Stimulated activated CD8-positive, alpha-beta memory T cell treated with anti-CD3 and anti-CD28 coated beads, Interleukin-7, amount 100 ng/mL, for 48 hours (primary cell): ENCODE results near the gene PDZRN3.

Experiments used
- DNase-seq, 2 donors: peaks; one replicate each; pipeline ENCODE4 v3.0.0-alpha.2; 2020; ENCODE audit warnings: low read depth in 1 of 2; ENCODE audit errors: extremely low read depth in 1 of 2

The PDZRN3 gene

DNA sequence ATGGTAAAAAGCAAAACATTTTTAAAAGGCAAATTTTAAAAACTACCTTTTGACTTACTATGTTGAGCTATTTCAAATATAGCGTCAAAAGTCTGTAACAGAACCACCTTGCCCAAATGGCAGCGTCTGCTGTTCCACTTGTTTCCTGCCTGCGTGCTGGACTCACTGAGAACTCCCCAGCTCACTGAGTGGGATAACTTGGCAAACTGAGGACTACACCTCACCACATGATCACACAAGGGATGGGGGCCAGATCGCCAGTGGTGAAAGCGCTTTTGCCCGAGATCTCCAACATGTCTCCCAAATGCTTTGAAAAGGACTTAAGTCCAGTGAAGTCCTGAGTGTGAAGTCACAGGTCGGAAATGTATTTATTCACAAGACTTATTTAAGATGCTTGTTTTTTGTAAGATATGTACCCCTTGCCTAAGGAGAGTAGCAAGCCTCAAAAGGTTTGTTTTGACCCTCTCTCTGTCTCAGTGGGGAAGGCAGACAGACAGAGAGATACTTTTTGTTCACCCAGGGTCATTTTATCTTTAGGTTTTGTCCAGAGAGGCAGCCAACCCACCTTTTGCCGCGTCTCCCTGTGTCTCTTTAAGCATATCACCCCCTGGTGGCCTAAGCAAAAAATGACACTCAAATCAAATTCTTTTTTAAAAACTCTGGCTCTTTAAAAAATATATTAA, 192.6 kb downstream of the PDZRN3 start:
- no peak for DNase-seq

DNA sequence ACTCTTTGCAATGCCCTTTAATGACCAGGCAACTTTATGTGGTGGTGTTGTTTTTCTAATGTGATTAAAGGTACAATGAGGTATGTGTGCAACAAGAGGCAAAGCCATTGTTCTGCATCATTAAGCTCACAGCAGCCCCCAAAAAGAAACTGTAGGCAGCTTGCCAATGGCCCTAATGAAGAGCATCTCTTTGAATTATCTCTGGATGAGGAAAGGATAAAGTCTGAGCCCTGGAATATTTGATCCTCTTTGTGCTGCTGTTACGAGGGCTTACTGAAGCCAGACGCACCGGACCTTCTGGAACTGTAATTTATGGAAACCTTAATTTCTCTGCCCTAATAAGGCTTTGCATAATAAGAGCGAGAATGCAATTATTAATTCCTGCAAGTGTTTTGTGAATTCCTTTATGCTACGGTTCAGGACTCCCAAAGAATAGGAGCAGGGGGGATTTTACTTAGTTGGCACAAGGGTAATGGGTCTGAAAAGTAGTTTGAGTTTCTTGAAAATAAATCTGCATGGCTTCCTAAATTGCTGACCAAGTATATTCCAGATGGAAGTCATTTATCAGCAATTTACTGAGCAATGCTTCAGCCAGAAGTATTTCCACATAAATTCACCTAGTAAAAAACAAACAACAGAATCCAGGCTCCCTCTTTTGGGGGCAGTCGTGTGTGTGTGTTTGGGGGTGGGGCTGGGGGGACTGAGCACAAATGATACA, 193.4 kb downstream of the PDZRN3 start:
- DNase-seq, result no peak

DNA sequence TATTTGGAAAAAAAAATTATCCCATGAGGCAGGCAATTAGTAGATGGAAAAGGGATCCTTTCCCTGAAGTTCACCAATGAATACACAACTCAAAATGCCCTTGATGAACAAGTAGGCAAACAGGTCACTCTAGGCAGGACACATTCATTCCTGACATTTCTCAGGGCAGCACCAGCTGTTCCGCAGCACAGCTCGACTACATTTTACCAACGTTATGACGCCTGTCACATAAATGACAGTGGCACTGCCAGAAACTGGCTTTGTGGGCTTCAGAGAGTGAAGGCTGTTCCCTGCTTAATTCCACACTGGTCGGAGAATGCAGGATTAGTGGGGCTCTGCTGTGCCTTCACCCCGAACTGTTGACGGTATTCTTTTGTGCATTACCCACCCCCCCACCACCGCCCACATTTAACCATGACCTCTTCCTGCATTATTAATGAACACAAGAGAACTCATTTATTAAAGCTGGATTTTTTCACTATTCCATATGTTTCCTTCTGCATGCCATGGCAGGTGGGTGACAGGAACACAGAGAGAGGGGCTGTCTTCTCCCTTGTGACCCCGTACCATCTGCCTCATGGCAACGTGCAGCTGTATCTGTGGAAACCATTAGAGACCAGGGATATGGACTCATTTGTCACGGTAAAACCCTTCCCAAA, 197.6 kb downstream of the PDZRN3 start:
- no peak for DNase-seq

DNA sequence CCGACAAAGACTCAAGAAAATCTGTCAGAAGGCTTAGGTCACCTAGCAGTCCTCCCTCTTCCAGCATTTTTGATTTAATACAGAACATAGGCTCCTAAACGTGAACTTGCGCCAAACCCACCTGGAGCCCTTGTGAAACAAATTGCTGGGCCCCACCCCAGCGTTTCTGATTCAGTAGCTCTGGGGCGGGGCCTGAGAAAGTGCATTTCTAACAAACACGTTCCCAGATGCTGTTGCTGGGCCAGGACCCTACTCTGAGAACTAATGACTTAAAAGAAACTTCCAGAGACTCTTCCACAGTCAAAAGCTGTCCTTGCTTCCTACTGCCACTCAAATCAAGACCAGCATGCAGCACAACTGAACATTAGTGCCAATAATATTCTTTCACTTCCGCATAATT, 198.1 kb downstream of the PDZRN3 start:
- no peak for DNase-seq

DNA sequence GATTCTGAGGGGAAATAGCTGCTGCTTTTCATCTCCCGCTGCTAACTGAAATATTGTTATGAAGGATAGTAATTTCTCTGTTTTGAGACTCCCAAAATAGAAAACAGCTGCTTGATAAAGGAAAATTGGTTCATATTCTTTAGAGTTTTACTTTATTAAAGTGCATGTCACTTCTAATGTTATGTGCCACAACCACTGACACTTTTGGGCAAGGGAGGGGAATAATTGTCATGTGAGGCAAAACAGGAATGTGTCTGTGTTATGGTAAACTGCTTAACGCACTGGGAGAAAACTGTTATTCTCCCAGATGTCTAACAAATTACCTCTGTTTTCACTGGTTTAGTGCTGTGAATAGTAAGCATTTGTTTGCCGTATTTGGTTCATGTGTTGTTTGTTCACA, 201.6 kb downstream of the PDZRN3 start:
- no peak for DNase-seq

DNA sequence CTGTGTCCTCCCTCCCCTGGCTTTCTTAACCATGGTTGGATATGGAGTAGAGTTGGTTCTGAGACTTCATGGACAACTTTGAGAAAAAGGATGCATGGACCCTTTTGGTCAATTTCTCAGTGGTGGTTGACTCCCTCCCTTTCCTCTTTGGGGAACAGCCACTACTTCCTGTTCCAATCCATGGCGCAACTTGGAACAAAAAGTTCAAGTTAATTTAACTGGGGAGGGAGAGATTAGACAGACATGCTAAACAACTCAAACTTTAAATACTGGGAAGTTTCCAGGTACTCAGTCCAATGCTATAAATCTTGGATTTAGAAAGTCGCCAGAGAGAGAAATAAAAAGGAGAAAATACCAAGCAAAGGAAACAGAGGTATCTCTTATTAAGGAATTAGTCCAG, 202.2 kb downstream of the PDZRN3 start:
- DNase-seq, result no peak

DNA sequence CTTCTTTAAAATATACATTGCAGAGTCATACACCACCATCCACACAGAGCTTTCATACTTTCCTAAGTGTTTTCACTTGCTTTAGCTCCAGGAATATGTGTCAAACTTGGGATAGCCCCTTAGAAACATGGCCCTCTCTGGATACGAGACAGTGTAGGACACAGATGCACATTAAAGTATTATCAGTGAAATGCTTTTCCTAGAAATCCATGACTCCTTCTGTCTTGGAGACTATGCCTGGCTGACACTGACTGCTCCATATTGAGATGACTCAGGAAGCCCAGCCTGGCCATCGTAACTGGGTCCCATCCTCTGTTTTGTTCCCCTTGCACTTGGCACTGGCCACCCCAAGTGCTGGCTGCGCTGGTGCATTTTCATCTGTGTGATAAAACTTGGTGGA, 204.8 kb downstream of the PDZRN3 start:
- no peak for DNase-seq

DNA sequence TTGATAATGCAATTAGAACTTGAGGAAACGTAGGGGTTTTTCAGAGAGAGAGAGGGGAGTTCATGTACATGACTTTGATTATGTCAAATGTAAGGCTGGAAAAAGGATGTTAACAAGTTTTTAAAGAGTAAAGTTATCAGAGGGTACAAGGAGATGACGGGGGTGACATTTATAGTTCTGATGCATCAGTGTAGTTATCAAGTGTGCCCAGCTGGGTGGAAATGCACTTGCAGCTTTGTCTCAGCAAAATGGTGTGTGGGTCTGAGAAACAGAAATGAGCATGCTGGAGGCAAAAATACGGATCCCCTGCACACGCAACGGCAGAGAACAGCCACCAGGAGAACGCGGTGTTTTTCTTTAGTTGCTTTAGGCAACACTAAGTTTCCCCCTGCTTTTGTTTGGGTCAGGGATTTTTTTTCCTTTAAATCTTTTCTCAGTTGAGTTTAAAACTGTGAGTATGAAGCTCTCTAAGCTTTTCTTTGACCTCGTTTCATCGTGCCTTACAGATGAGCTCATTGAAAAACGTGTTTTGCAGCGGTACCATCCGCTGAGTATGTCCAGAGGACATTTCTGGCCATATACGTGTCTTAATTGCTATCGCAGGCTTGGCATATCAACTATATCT, 205.4 kb downstream of the PDZRN3 start:
- DNase-seq, result no peak

DNA sequence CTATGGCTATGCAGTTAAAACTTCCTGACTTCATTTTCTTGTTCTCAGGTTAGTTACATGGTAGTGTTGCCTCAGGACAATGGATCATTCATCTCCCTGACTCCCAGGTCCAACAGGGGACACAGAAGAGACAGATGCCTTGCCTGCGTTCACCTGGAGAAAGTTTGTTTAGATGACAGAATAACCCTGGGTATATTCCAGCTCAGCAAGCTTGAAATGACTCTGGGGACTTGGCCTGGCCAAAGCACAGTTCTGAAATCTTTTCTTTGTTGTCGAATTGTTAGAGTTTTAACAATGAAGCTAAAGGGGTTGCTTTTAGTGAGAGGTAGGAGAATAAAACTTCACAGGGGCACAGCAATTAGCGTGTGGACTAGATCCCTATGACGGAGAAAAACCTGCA, 206.1 kb downstream of the PDZRN3 start:
- DNase-seq, result no peak

DNA sequence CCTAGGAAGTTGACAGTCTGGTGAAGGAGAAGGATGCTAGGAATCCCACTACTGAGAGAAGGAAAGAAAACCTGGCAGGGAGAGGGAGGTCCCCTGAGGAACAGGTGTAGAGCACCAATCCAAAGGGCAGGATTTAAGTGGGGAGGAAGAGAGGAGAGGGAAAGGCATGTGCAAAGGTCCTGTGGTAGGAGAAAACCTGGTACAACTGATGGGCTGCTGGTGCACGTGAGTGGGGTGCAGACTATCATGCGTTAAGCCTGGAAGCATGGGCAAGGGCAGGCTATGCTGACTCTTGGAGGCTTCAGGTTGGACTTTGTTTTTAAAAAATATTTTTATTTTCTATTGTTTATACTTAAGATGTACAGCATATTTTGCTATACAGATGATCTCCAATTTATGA, 209.6 kb downstream of the PDZRN3 start:
- DNase-seq, result no peak

DNA sequence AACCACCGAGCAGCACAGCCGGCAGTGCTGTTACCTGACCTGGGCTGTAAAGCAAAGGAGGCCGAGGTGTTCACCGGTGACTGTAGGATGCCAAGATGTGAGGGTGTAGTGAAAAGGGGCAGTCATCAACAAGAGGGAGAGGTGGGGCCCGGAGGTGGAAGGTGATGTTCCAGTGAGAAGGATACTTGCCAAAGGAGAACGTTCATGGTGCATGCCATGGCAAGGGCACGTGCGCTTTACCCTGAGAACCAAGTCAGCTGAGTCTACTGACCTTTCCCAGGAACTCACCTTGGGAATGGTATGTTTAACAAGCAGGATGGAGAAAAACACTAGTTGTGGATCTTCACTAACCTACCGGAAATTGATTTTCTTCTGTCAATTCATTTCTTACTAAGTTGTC, 211.1 kb downstream of the PDZRN3 start:
- DNase-seq, result no peak

DNA sequence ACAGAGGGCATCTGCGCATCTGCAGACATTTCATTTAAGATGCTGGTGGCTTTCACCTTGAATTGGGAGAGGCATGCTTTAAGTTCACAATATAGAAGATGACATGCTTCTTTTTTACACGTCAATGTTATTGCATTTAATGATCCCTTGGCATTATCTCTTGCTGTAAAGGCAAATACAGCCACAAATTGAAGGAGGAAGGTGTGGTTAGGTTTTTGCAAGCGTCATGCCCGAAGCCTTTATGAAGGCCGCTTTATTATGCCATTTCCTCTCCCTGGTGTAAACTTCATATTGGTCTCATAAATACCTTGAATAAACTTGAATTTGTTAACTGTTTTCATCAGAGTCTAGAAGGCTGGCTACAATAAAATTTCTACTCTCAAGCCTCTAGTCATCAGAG, 212.7 kb downstream of the PDZRN3 start:
- DNase-seq, result no peak

DNA sequence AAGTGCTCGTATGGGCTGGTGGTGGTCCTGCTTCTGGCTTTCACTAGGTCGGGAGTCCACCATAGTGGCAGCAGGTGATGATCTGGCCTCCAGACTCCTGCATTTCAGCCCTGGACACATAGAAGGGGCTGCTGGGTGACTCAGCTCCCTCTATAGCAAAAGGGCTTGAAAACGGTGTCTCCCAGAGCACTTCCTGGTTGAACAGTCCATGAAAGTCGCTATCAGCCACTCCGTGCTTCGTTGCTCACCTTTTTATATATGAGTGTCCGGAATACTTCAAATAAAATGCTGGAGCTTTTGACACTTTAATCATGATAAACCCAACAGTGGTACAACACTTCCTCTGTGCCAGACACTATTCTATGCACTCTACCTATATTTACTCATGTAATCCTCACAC, 213.2 kb downstream of the PDZRN3 start:
- DNase-seq, result no peak

DNA sequence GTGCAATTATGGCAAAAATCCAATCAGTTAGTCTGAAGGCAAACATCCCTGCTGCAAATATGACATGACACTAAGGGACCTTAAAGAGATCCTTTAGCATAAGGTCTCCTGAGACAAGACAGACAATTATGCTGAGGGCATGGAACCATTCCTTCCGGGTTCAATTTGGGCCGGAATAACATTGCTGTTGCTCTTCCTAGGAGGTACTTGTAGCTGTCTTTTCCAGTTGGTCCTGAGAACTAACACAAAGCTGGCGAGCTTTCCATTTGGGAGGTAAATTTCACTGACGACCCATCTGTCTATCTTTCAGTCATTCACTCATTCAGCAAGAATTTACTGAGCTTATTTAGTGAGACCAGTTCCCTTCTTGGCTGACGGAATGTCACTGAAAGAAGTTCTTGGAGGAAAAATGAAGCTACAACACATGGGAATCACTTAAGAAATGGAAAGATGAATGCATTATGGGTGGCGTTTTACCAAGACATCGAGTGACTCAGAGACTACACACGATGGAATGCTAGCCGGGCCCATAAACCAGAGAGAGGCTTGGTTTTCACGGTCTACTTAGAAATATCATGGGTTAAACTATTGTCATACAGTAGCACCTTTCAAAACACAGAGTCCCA, 215.5 kb downstream of the PDZRN3 start:
- no peak for DNase-seq

DNA sequence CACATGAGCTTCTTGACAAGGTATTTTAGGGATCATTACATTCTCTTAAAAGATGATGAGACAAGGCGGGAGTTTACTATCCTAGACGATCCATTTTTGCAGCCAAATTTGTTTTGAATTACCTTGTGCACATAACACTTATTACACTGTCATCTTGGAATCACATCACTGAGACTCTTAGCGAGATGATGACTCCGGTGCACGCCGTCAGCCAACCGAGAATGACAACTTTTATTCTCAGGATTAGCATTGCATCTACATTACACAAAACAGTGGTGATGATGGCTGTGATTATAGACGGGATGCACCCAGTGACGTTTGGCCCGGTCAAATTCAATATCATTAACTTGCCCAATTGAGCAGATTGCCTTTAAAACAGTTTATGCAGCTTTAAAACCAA, 216.1 kb downstream of the PDZRN3 start:
- no peak for DNase-seq

DNA sequence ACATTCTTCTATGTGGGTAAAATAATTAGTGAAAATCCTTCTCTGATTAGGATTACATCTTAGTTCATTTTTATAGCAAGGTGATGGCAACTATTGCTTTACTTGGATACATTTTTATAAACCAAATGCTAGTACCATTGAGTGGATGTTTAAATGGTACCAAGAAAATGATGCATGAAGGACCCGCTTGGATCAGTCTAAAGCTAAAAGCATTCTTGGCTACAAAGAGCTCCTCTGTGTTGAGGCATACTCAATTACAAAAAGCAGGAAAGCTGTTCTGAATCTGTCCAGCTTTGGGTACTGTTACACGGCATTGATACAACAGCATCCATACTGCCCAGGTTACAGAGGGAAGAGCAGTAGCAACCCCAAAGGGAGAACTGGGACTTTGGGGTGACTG, 217.2 kb downstream of the PDZRN3 start:
- DNase-seq, result no peak

DNA sequence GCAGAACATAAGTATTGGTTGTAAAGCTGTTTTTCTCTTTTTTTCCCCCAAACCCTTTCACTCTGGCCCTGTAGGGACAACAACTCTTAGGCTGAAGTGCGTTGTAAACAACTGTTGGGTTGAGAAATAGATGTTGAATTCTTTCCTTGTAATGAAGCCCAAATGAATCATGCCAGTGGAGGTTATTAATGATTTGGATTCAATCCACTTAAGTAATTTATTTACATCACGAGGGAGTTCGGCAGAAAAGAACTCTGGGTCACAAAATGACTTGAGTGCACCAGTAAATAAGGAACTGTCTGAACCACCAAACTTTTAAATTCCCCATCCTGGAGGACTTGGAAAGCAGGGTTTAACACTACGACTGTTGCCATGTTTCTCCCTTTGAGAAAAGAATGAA, 218.9 kb downstream of the PDZRN3 start:
- no peak for DNase-seq

DNA sequence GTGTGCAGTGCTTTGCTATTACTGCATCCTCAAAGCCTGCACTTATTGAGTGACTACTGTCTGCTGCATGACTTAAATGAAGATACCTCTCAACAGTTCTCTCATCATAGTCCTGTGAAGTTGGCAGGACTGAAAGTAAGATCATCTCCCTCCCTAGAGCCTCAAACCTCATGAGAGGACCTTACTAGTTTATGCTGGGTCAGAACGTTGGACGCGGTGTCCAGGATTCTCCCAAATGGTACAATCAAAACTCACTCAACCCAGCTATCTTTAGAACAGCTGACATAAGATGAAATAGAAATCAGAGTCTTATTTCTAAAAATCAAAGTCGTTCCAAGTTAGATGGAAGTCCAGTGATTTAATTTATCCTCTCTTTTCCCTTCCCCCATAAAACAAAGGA, 219.7 kb downstream of the PDZRN3 start:
- no peak for DNase-seq

DNA sequence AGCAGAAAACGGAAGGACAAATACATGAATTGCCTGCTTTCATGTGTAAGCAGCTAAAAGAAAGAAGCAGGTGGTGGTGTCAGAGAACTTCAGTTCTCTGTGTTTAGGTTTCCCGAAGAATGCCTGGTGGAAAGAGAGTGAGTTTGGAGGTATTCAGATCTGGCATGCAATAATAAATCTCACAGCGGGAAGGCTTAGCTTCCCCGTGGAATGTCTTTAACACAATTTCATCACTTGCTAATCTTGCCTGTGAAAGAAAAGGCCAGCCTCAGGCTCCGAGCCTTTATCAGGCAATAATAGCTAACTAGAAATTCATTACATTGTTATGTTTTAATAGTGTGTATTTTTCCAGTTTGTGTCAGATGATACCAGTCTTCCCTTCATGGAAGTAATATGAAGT, 220.3 kb downstream of the PDZRN3 start:
- DNase-seq, result no peak

DNA sequence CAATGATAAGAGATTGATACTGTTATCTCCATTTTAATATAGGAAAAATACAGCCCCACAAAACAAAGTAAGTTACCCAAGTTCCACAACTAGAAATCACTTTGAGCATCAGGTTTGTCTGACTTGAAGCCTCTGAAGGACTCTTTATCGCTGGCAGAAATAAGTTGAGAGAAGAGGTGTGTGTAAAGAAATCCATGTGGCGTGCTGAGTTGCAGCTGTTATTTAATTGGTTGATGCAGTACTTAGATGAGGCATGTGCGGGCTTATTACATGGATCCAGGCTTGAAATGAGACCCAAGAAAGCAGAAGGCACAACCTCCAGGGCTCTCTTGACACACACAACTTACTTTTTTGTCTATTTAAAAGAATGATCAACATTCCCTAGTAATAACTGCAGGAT, 221.3 kb downstream of the PDZRN3 start:
- DNase-seq, result no peak

DNA sequence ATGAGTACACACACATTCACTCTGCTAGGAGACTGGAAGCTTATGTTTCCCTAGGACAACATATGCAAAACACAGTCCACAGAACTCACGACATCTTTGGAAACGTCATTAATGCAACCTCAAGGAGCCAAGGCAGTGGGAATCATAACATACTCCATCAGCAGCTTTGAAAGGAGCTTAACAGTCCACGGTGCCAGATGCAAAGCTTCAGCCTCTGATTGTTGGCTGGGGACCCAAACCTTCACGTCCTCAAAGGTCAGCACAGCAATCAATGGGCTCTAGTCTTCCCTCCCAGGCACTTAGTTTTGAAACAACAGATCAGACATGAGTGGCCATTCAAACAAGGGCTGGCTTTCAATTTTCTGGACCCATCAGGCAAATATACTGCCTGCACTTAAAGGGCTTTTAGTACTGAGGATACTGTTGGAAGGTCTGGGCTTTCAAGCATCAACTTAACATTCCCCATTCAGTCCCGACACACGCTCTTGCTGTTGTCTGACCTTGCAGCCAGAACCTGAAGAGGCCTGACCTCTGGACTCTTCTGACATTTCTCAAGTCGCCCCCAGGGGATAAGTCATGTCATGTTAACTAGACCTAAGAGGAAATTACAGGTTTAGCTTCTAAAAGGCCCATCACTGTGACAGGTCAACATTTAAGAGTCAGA, 223.0 kb downstream of the PDZRN3 start:
- DNase-seq, result no peak
